ENCODE data around the gene NBEA. TPM values are rescaled to one million over a fixed set of nuclear protein-coding genes. Genes with fewer than 3 reads are reported as not detected.

Gene NBEA
- total RNA-seq, 1 experiment from 2014 or later, result 4.1 TPM

DNA sequence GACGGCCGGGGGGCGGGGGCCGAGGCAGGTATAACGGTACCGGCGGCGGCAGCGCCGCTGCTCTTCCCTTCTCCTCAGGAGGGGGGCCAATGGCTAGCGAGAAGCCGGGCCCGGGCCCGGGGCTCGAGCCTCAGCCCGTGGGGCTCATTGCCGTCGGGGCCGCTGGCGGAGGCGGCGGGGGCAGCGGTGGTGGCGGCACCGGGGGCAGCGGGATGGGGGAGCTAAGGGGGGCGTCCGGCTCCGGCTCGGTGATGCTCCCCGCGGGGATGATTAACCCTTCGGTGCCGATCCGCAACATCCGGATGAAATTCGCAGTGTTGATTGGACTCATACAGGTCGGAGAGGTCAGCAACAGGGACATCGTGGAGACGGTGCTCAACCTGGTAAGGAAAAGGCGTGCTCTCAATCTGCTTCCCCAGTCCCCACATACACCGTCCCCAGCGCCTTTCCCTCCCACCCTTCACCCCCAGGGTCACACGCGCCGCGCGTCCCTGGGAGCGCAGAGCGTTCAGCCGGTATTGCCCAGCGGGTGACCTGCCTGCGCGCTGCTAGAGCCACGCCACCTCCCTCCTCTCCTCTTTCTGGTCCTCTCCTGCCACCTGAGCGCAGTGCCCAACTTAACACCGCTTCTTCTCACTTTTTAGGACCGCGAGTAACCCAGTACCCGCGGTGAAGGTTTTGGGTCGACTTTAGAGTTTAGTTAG lies 814 bp downstream of the NBEA start:
- ChIA-PET POLR2A (no interaction called here), RAD21 (ENCODE audit: low non-redundant PET in 1 of 2, low total read pairs in 2 of 2, uncharacterized antibody in 2 of 2, unreplicated experiment in 2 of 2) (no interaction called here), CTCF (no interaction called here)
- no peaks in the 10 kb centered on the region for H3K79me2 ChIP-seq (ENCODE audit: insufficient read depth, low read length)
- peaks cover 7 to 16% of the 10 kb centered on the region in 2 experiments; a peak in 3 of 4 replicates for H3K4me1 ChIP-seq (ENCODE audit: control insufficient read depth in 1 of 2, insufficient read depth in 2 of 2, low read length in 2 of 2)
- H3K27me3 ChIP-seq (ENCODE audit: insufficient read depth, low read length), result no peaks in the 10 kb centered on the region
- intact Hi-C loops (cut with micrococcal nuclease), result no loop called here
- H3K36me3 ChIP-seq (ENCODE audit: control insufficient read depth in 1 of 2, insufficient read depth in 2 of 2, low read length in 2 of 2), result no peaks in the 10 kb centered on the region
- ATAC-seq, result no peak
- H3K9me3 ChIP-seq (ENCODE audit: control insufficient read depth in 1 of 2, insufficient read depth in 1 of 2, low read depth in 1 of 2, low read length in 2 of 2), result no peaks in the 10 kb centered on the region
- no peaks in the 10 kb centered on the region for H4K20me1 ChIP-seq (ENCODE audit: insufficient read depth)
- peak overlapping the region; percentile 69 to 80 for H3K4me3 ChIP-seq (replicated peaks in 1 of 2; ENCODE audit: low read depth in 1 of 2, low read length in 2 of 2)
- peak overlapping the region; percentile 34; the same call in 1 of the 2 replicates for H3K27ac ChIP-seq (ENCODE audit: low read depth, low read length)
- H2AFZ ChIP-seq (ENCODE audit: low read depth, low read length, poor library complexity, severe bottlenecking), result no peak overlapping the region
- peak overlapping the region; percentile 95 for H3K4me2 ChIP-seq (ENCODE audit: low read length)
- no TSS peak for BruUV-seq (replicated peaks)
- peak; percentile 48 for TF ChIP-seq ZFX (IDR thresholded peaks at IDR 0.05)
- no peak for TF ChIP-seq CBX3 (IDR thresholded peaks at IDR 0.05; ENCODE audit: low read depth)
- TF ChIP-seq TCF7L2 (IDR thresholded peaks at IDR 0.05; ENCODE audit: borderline replicate concordance, extremely low read depth, insufficient read depth, insufficient read length), result no peak
- TF ChIP-seq, protein P1, sequence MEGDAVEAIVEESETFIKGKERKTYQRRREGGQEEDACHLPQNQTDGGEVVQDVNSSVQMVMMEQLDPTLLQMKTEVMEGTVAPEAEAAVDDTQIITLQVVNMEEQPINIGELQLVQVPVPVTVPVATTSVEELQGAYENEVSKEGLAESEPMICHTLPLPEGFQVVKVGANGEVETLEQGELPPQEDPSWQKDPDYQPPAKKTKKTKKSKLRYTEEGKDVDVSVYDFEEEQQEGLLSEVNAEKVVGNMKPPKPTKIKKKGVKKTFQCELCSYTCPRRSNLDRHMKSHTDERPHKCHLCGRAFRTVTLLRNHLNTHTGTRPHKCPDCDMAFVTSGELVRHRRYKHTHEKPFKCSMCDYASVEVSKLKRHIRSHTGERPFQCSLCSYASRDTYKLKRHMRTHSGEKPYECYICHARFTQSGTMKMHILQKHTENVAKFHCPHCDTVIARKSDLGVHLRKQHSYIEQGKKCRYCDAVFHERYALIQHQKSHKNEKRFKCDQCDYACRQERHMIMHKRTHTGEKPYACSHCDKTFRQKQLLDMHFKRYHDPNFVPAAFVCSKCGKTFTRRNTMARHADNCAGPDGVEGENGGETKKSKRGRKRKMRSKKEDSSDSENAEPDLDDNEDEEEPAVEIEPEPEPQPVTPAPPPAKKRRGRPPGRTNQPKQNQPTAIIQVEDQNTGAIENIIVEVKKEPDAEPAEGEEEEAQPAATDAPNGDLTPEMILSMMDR (IDR thresholded peaks at IDR 0.05 in 2 of 3, conservative IDR thresholded peaks at IDR 0.05 in 1 of 3; ENCODE audit: borderline replicate concordance in 1 of 3, insufficient read depth in 1 of 3, low read depth in 2 of 3, low read length in 2 of 3), result no peak
- H3K9me2 ChIP-seq (ENCODE audit: insufficient read depth), result no peaks in the 10 kb centered on the region
- DNase-seq (ENCODE audit: low read depth, low spot score), result no peak
- H3K9ac ChIP-seq (ENCODE audit: low read length), result peak overlapping the region; percentile 40
